Measurements from ENCODE around the gene YRDC. TPM values are rescaled to one million over a fixed set of nuclear protein-coding genes. Genes with fewer than 3 reads are reported as not detected.
A peak's percentile ranks its signal among the peaks of the same experiment; 100 is the strongest.

YRDC gene
- total RNA-seq, 1 donor from 2014 or later, result 28.1 TPM

DNA sequence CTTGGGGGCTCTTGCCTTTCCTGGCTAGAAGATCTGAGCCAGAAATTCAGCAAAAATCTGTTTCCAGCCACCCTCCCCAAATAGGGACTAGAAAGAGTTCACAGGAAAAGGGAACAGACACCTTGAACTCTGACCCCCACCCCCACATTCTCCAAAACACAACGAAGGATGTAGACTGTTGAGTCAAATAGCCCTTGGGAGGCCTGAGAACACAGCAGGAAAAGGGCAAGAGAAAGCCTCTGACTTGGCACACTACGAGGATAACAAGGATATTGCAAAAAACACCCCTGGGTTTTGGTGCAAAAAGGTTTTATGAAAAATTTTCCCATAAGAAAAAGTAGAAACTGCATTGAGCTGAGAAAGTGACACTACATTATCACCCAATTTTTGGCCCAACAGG, 1.9 kb upstream of the YRDC start:
- Histone ChIP-seq H4K20me1 (ENCODE audit: insufficient read depth, low read length) (peaks cover 71% of the 10 kb centered on the region), H3K36me3 (ENCODE audit: insufficient read depth, low read length) (peaks cover 19% of the 10 kb centered on the region), H3K9me3 (ENCODE audit: insufficient read depth, low read depth, low read length) (no peaks in the 10 kb centered on the region), H3K27me3 (ENCODE audit: insufficient read depth, low read length) (no peaks in the 10 kb centered on the region), H3K4me2 (ENCODE audit: low read length) (peak overlapping the region; percentile 25), H3K4me3 (ENCODE audit: insufficient read depth, low read depth, low read length) (no peak overlapping the region), H3K9ac (ENCODE audit: low read length) (no peak overlapping the region), H3K27ac (ENCODE audit: low read depth, low read length) (no peak overlapping the region), H2AFZ (ENCODE audit: low read depth, low read length) (no peak overlapping the region), H3K79me2 (ENCODE audit: insufficient read depth, low read length) (peaks cover 69% of the 10 kb centered on the region), H3K4me1 (ENCODE audit: insufficient read depth, low read length) (peaks cover 19% of the 10 kb centered on the region)
- DNase-seq (ENCODE audit: low read depth), result no peak
- peaks cover 14% of the 10 kb centered on the region for H3K36me3 Mint-ChIP-seq (ENCODE audit: low read depth, unreplicated experiment)
- H3K27me3 Mint-ChIP-seq (ENCODE audit: low read depth, unreplicated experiment), result no peaks in the 10 kb centered on the region
- H3K9me3 Mint-ChIP-seq (ENCODE audit: unreplicated experiment), result no peaks in the 10 kb centered on the region
- H3K27ac Mint-ChIP-seq (ENCODE audit: unreplicated experiment), result no peak overlapping the region
- peaks cover 8% of the 10 kb centered on the region for H3K4me1 Mint-ChIP-seq (ENCODE audit: low read depth, unreplicated experiment)
- TF ChIP-seq, protein P1, sequence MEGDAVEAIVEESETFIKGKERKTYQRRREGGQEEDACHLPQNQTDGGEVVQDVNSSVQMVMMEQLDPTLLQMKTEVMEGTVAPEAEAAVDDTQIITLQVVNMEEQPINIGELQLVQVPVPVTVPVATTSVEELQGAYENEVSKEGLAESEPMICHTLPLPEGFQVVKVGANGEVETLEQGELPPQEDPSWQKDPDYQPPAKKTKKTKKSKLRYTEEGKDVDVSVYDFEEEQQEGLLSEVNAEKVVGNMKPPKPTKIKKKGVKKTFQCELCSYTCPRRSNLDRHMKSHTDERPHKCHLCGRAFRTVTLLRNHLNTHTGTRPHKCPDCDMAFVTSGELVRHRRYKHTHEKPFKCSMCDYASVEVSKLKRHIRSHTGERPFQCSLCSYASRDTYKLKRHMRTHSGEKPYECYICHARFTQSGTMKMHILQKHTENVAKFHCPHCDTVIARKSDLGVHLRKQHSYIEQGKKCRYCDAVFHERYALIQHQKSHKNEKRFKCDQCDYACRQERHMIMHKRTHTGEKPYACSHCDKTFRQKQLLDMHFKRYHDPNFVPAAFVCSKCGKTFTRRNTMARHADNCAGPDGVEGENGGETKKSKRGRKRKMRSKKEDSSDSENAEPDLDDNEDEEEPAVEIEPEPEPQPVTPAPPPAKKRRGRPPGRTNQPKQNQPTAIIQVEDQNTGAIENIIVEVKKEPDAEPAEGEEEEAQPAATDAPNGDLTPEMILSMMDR (IDR thresholded peaks at IDR 0.05; ENCODE audit: insufficient read depth, low read depth, low read length), result no peak
- TF ChIP-seq EZH2 (IDR thresholded peaks at IDR 0.05; ENCODE audit: insufficient read depth, low read length), result no peak
- FAIRE-seq, result no peak
- peak overlapping the region; percentile 69 for H3K4me3 Mint-ChIP-seq (ENCODE audit: unreplicated experiment)

DNA sequence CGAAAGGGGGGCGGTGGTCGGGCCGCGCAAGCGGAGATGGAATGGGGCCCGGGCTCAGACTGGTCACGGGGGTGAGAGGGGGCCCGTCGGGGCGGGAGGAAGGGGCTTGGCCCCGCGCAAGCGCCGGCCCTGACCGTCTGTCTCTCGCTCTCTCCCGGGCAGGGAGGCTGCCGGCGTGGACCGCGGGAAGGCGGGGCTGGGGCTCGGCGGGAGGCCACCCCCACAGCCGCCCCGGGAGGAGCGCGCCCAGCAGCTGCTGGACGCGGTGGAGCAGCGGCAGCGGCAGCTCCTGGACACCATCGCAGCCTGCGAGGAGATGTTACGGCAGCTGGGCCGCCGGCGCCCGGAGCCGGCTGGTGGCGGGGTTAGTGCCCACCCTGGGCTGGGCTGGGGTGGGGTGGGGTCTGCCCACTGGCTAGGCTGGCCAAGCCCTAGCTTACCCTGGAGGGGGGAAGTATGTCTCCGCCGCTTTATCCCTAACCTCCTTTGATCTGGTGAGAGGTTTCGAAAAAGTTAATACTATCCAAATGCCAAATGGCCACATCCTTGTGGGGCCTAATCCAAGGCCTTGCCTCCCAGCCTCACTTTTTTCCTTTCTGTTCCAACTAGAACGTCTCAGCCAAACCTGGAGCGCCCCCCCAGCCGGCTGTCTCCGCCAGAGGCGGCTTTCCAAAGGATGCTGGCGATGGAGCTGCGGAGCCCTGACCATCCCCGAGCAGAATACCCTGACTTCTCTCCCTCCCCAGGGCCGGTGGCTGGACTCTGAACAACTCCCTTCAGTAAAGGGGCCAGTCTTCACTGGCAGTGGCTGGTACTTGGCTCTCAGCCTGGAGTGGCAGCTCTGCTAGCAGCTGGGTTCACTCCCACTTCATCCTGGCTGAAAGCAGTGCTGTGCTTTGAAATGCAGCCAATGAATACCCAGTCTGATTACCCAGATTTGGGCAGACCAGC, 636 bp upstream of the YRDC start:
- peaks cover 32% of the 10 kb centered on the region for H3K36me3 ChIP-seq (ENCODE audit: insufficient read depth, low read length)
- no peak overlapping the region for H2AFZ ChIP-seq (ENCODE audit: low read depth, low read length)
- H3K27ac Mint-ChIP-seq (ENCODE audit: unreplicated experiment), result peak overlapping the region; percentile 93
- H4K20me1 ChIP-seq (ENCODE audit: insufficient read depth, low read length), result peaks cover 76% of the 10 kb centered on the region
- peaks cover 13% of the 10 kb centered on the region for H3K36me3 Mint-ChIP-seq (ENCODE audit: low read depth, unreplicated experiment)
- H3K4me3 Mint-ChIP-seq (ENCODE audit: unreplicated experiment), result peak overlapping the region; percentile 91
- H3K27me3 Mint-ChIP-seq (ENCODE audit: low read depth, unreplicated experiment), result no peaks in the 10 kb centered on the region
- H3K4me1 ChIP-seq (ENCODE audit: insufficient read depth, low read length), result peaks cover 19% of the 10 kb centered on the region
- H3K9me3 Mint-ChIP-seq (ENCODE audit: unreplicated experiment), result no peaks in the 10 kb centered on the region
- H3K27me3 ChIP-seq (ENCODE audit: insufficient read depth, low read length), result no peaks in the 10 kb centered on the region
- H3K4me1 Mint-ChIP-seq (ENCODE audit: low read depth, unreplicated experiment), result peaks cover 8% of the 10 kb centered on the region
- H3K79me2 ChIP-seq (ENCODE audit: insufficient read depth, low read length), result peaks cover 69% of the 10 kb centered on the region
- DNase-seq (ENCODE audit: low read depth) (peak; percentile 60), FAIRE-seq (no peak)
- H3K9me3 ChIP-seq (ENCODE audit: insufficient read depth, low read depth, low read length), result no peaks in the 10 kb centered on the region
- peak overlapping the region; percentile 83 for H3K9ac ChIP-seq (ENCODE audit: low read length)
- TF ChIP-seq, protein P1 (IDR thresholded peaks at IDR 0.05; ENCODE audit: insufficient read depth, low read depth, low read length), result no peak
- no peak for TF ChIP-seq EZH2 (IDR thresholded peaks at IDR 0.05; ENCODE audit: insufficient read depth, low read length)
- H3K4me2 ChIP-seq (ENCODE audit: low read length), result peak overlapping the region; percentile 98
- H3K27ac ChIP-seq (ENCODE audit: low read depth, low read length), result peak overlapping the region; percentile 75
- peak overlapping the region; percentile 74 for H3K4me3 ChIP-seq (ENCODE audit: insufficient read depth, low read depth, low read length)

DNA sequence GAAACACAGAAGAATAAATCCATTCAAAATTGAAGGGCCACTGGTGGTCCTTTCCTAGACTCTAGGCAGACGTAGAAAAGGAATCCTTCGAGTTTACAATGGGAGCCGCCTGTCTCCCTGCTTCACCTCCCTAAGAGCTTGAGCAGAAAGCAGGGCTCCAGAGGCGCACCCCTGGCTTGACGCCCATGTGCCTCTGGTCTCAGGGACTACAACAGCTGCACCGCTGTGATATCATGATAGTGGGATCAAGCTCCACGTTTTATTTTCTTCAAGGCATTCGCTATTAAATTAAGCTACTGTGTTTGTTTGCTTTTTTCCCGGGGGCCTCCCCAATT, 821 bp downstream of the YRDC start:
- H3K4me2 ChIP-seq (ENCODE audit: low read length), result peak overlapping the region; percentile 98
- TF ChIP-seq, protein P1 (IDR thresholded peaks at IDR 0.05; ENCODE audit: insufficient read depth, low read depth, low read length), result no peak
- no peak for TF ChIP-seq EZH2 (IDR thresholded peaks at IDR 0.05; ENCODE audit: insufficient read depth, low read length)
- no peak overlapping the region for H2AFZ ChIP-seq (ENCODE audit: low read depth, low read length)
- no peak for FAIRE-seq
- Mint-ChIP-seq H3K36me3 (ENCODE audit: low read depth, unreplicated experiment) (peaks cover 16% of the 10 kb centered on the region), H3K27me3 (ENCODE audit: low read depth, unreplicated experiment) (no peaks in the 10 kb centered on the region), H3K4me3 (ENCODE audit: unreplicated experiment) (peak overlapping the region; percentile 92), H3K4me1 (ENCODE audit: low read depth, unreplicated experiment) (peaks cover 8% of the 10 kb centered on the region), H3K27ac (ENCODE audit: unreplicated experiment) (peak overlapping the region; percentile 93), H3K9me3 (ENCODE audit: unreplicated experiment) (no peaks in the 10 kb centered on the region)
- H3K36me3 ChIP-seq (ENCODE audit: insufficient read depth, low read length), result peaks cover 45% of the 10 kb centered on the region
- H3K4me1 ChIP-seq (ENCODE audit: insufficient read depth, low read length), result peaks cover 19% of the 10 kb centered on the region
- no peaks in the 10 kb centered on the region for H3K9me3 ChIP-seq (ENCODE audit: insufficient read depth, low read depth, low read length)
- peak overlapping the region; percentile 83 for H3K9ac ChIP-seq (ENCODE audit: low read length)
- peaks cover 77% of the 10 kb centered on the region for H4K20me1 ChIP-seq (ENCODE audit: insufficient read depth, low read length)
- H3K27me3 ChIP-seq (ENCODE audit: insufficient read depth, low read length), result no peaks in the 10 kb centered on the region
- DNase-seq (ENCODE audit: low read depth), result no peak
- H3K79me2 ChIP-seq (ENCODE audit: insufficient read depth, low read length), result peaks cover 57% of the 10 kb centered on the region
- peak overlapping the region; percentile 75 for H3K27ac ChIP-seq (ENCODE audit: low read depth, low read length)
- peak overlapping the region; percentile 74 for H3K4me3 ChIP-seq (ENCODE audit: insufficient read depth, low read depth, low read length)

All from astrocyte (in vitro differentiated cells and primary cell).